Loucy (cell line): ENCODE results near the gene SLC22A14.

Experiments used
- H2AFZ ChIP-seq: fragments of 200-600 bp; sonication (generic); 2 replicates; pipeline ENCODE4 v1.6.0; 2016; ENCODE audit warnings: antibody characterized with exemption, mild to moderate bottlenecking, low read length, moderate library complexity
- H3F3A ChIP-seq: fragments of 200-600 bp; 2 replicates; pipeline ENCODE4 v1.6.0; 2016; ENCODE audit warnings: antibody characterized with exemption, low read depth, mild to moderate bottlenecking
- H3K27me3 ChIP-seq: fragments of 200-600 bp; sonication (generic); 2 replicates; pipeline ENCODE4 v1.6.1; 2014; ENCODE audit warnings: low read length, mild to moderate bottlenecking; ENCODE audit not compliant: insufficient read depth, poor library complexity, severe bottlenecking
- H3K36me3 ChIP-seq: fragments of 200-600 bp; sonication (generic); 2 replicates; pipeline ENCODE4 v1.6.1; 2016; ENCODE audit warnings: low read length; ENCODE audit not compliant: insufficient read depth
- H3K4me1 ChIP-seq: fragments of 200-600 bp; sonication (generic); 2 replicates; pipeline ENCODE4 v1.5.1; 2014; ENCODE audit warnings: low read length, mild to moderate bottlenecking; ENCODE audit not compliant: insufficient read depth, poor library complexity, severe bottlenecking
- H3K4me2 ChIP-seq: fragments of 200-600 bp; sonication (generic); 2 replicates; pipeline ENCODE4 v1.6.0; 2014; ENCODE audit warnings: antibody characterized with exemption, low read length, low read depth, mild to moderate bottlenecking; ENCODE audit not compliant: poor library complexity, severe bottlenecking
- H3K4me3 ChIP-seq: fragments of 200-600 bp; sonication (generic); 2 replicates; pipeline ENCODE4 v1.5.1; 2014; ENCODE audit warnings: low read length, mild to moderate bottlenecking, mixed read lengths; ENCODE audit not compliant: poor library complexity, severe bottlenecking
- H3K79me2 ChIP-seq: fragments of 200-600 bp; sonication (generic); 2 replicates; pipeline ENCODE4 v1.6.1; 2014; ENCODE audit warnings: low read length; ENCODE audit not compliant: insufficient read depth
- H3K9ac ChIP-seq: fragments of 200-600 bp; sonication (generic); 2 replicates; pipeline ENCODE4 v1.6.0; 2014; ENCODE audit warnings: mild to moderate bottlenecking, low read depth, low read length, moderate library complexity; ENCODE audit not compliant: poor library complexity, severe bottlenecking
- H3K9me2 ChIP-seq: fragments of 200-600 bp; sonication (generic); replicated peaks from 2 replicates; pipeline ENCODE4 v1.6.1; 2016; ENCODE audit warnings: low read depth, low read length, mixed read lengths
- H3K9me3 ChIP-seq: fragments of 200-600 bp; sonication (generic); 2 replicates; pipeline ENCODE4 v1.6.1; 2014; ENCODE audit warnings: mild to moderate bottlenecking, antibody characterized with exemption, low read length, low read depth; ENCODE audit not compliant: insufficient read depth
- H4K20me1 ChIP-seq: fragments of 200-600 bp; sonication (generic); 2 replicates; pipeline ENCODE4 v1.6.0; 2014; ENCODE audit warnings: antibody characterized with exemption, low read length, mild to moderate bottlenecking; ENCODE audit not compliant: insufficient read depth, poor library complexity, severe bottlenecking
- CTCF ChIP-seq: fragments of 200-600 bp; sonication (generic); conservative IDR thresholded peaks from 2 replicates; pipeline ENCODE4 v1.5.1; 2014; ENCODE audit warnings: mild to moderate bottlenecking, antibody characterized with exemption, low read length
- EZH2phosphoT487 ChIP-seq: fragments of 200-600 bp; IDR thresholded peaks from 2 replicates; pipeline ENCODE4 v1.6.1; 2018; ENCODE audit warnings: antibody characterized with exemption, mild to moderate bottlenecking, moderate library complexity, borderline replicate concordance

Gene SLC22A14

GRCh38 chr3:38276081-38276916 lies 5.8 kb upstream of the SLC22A14 start:
- TF ChIP-seq CTCF (no peak), EZH2phosphoT487 (no peak)
- Histone ChIP-seq H4K20me1 (no peaks in the 10 kb centered on the region), H3K4me3 (no peak overlapping the region), H3K9ac (no peak overlapping the region), H3K36me3 (no peaks in the 10 kb centered on the region), H3K9me3 (no peaks in the 10 kb centered on the region), H3K9me2 (no peaks in the 10 kb centered on the region), H3K79me2 (no peaks in the 10 kb centered on the region), H3K4me2 (no peak overlapping the region), H3K4me1 (no peaks in the 10 kb centered on the region), H3K27me3 (no peaks in the 10 kb centered on the region), H2AFZ (no peak overlapping the region), H3F3A (no peaks in the 10 kb centered on the region)

GRCh38 chr3:38276917-38277630 lies 5.0 kb upstream of the SLC22A14 start:
- Histone ChIP-seq H3K36me3 (no peaks in the 10 kb centered on the region), H3K9me3 (no peaks in the 10 kb centered on the region), H4K20me1 (no peaks in the 10 kb centered on the region)

GRCh38 chr3:38278841-38279240 lies 3.3 kb upstream of the SLC22A14 start:
- no peaks in the 10 kb centered on the region for H3K4me1 ChIP-seq
- H4K20me1 ChIP-seq: no peaks in the 10 kb centered on the region
- H3K9ac ChIP-seq: no peak overlapping the region
- H3K4me2 ChIP-seq: no peak overlapping the region
- TF ChIP-seq CTCF (no peak), EZH2phosphoT487 (no peak)
- no peaks in the 10 kb centered on the region for H3F3A ChIP-seq
- H3K79me2 ChIP-seq: no peaks in the 10 kb centered on the region
- H3K4me3 ChIP-seq: no peak overlapping the region
- H3K36me3 ChIP-seq: no peaks in the 10 kb centered on the region
- H3K27me3 ChIP-seq: no peaks in the 10 kb centered on the region
- no peaks in the 10 kb centered on the region for H3K9me2 ChIP-seq
- no peak overlapping the region for H2AFZ ChIP-seq
- H3K9me3 ChIP-seq: no peaks in the 10 kb centered on the region

More at GRCh38 chr3:38276917-38277630, 5.0 kb upstream of the SLC22A14 start:
- Histone ChIP-seq H3K4me2 (no peak overlapping the region), H2AFZ (no peak overlapping the region), H3K79me2 (no peaks in the 10 kb centered on the region), H3K9me2 (no peaks in the 10 kb centered on the region), H3F3A (no peaks in the 10 kb centered on the region), H3K27me3 (no peaks in the 10 kb centered on the region), H3K4me3 (no peak overlapping the region), H3K4me1 (no peaks in the 10 kb centered on the region), H3K9ac (no peak overlapping the region)
- TF ChIP-seq EZH2phosphoT487 (no peak), CTCF (no peak)
